ENCODE measurements around the gene KDELR1. TPM values are rescaled to one million over a fixed set of nuclear protein-coding genes. Genes with fewer than 3 reads are reported as not detected.

The KDELR1 gene
- total and polyA plus RNA-seq, 2 of the 13 experiments (the other 11 are each of a cell fraction or from before 2014, with no cell fraction given), result 134 to 185 TPM

GRCh38 chr19:48363810-48364597 lies 27.3 kb downstream of the KDELR1 start, which contains the start of the genes SYNGR4 and TMEM143 (continued):
- TF ChIP-seq ZFP91 (CRISPR knock-in tag; IDR thresholded peaks at IDR 0.05; ENCODE audit: borderline replicate concordance) (peak; percentile 3), PHF8 (CRISPR knock-in tag; IDR thresholded peaks at IDR 0.05) (no peak), MAX (IDR thresholded peaks at IDR 0.05) (peak; percentile 91), MXD1 (CRISPR knock-in tag; IDR thresholded peaks at IDR 0.05) (no peak; the same call in 1 of the 2 replicates), DR1 (CRISPR knock-in tag; IDR thresholded peaks at IDR 0.05) (no peak; the same call in 1 of the 2 replicates), ATAD3A (CRISPR knock-in tag; IDR thresholded peaks at IDR 0.05) (no peak), ZNF367 (CRISPR knock-in tag; IDR thresholded peaks at IDR 0.05; ENCODE audit: borderline replicate concordance) (0 out of 2 replicates have a peak, but pooled peaks have one; percentile 55), FOXM1 (CRISPR knock-in tag; IDR thresholded peaks at IDR 0.05) (no peak), AHR (CRISPR knock-in tag; IDR thresholded peaks at IDR 0.05) (no peak), SNAPC2 (CRISPR knock-in tag; IDR thresholded peaks at IDR 0.05) (no peak), ZNF496 (CRISPR knock-in tag; IDR thresholded peaks at IDR 0.05; ENCODE audit: insufficient replicate concordance) (no peak), ZBTB7B (CRISPR knock-in tag; IDR thresholded peaks at IDR 0.05) (no peak), ZNF607 (CRISPR knock-in tag; IDR thresholded peaks at IDR 0.05; ENCODE audit: borderline replicate concordance) (0 out of 2 replicates have a peak, but pooled peaks have one; percentile 6), SP5 (CRISPR knock-in tag; IDR thresholded peaks at IDR 0.05; ENCODE audit: borderline replicate concordance, low read depth) (peak; percentile 81; the same call in 1 of the 2 replicates), MTA1 (CRISPR knock-in tag; IDR thresholded peaks at IDR 0.05; ENCODE audit: borderline replicate concordance) (no peak), ZNF232 (CRISPR knock-in tag; IDR thresholded peaks at IDR 0.05; ENCODE audit: borderline replicate concordance) (0 out of 2 replicates have a peak, but pooled peaks have one; percentile 27), KLF16 (CRISPR knock-in tag; IDR thresholded peaks at IDR 0.05) (no peak), POGZ (CRISPR knock-in tag; IDR thresholded peaks at IDR 0.05) (no peak; the same call in 1 of the 2 replicates), AKAP8 (CRISPR knock-in tag; IDR thresholded peaks at IDR 0.05) (no peak), ZNF605 (CRISPR knock-in tag; IDR thresholded peaks at IDR 0.05) (0 out of 2 replicates have a peak, but pooled peaks have one; percentile 11), KLF6 (CRISPR knock-in tag; IDR thresholded peaks at IDR 0.05) (no peak), ZSCAN5A (CRISPR knock-in tag; IDR thresholded peaks at IDR 0.05; ENCODE audit: borderline replicate concordance) (no peak), RXRB (CRISPR knock-in tag; IDR thresholded peaks at IDR 0.05; ENCODE audit: borderline replicate concordance) (no peak), MEF2D (CRISPR knock-in tag; IDR thresholded peaks at IDR 0.05) (no peak), PAWR (CRISPR knock-in tag; IDR thresholded peaks at IDR 0.05; ENCODE audit: borderline replicate concordance) (no peak)

All from HepG2 (cell line).